HG02981 (cell line): ENCODE results near the gene CCDC102A.

ENCODE experiments used
- ATAC-seq: cut with Tn5 transposase; IDR thresholded peaks from one replicate; pipeline ENCODE4 v1.9.1; 2021; ENCODE audit warnings: mild to moderate bottlenecking, moderate library complexity; ENCODE audit not compliant: unreplicated experiment

Gene CCDC102A

DNA sequence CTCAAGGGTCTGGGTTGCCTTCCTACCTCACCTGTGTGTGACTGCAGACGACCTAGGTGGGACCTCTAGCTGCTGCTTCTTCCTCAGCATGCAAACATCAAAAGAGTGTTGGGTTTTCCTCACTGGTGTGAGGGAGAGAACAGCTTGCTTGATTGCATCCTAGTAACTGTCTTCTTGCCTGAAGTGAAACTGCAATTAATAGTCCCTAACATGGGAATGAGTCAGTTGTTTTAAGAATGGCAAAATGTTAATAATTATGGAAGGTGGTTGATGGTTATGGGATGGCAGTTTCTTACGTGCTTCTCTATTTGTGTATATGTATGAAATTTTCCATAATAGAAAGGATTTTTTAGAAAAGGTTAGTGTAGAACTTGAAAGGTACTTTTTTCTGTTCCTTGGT, 68.0 kb downstream of the CCDC102A start:
- ATAC-seq, result no peak

DNA sequence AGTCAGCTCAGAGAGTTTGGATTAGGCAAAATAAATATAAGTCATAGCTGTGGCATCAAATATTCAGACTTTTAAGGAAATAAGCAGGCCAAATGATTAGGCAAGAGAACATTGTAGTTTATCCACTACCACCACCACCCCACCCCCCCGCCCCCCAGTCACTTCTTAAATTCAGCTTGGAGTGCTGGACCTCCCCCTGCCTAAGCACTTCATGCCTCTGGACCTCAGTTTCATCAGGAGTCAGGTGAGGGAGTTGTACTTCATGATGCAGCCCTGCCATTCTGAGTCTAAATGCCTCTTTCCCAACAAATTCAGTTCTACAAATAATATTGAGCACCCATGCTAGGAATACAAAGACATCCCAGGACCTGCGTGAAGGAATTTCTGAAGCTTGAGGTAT, 71.8 kb downstream of the CCDC102A start:
- ATAC-seq, result no peak

GRCh38 chr16:57462978-57463362, 73.4 kb downstream of the CCDC102A start:
- peak; percentile 4 for ATAC-seq

DNA sequence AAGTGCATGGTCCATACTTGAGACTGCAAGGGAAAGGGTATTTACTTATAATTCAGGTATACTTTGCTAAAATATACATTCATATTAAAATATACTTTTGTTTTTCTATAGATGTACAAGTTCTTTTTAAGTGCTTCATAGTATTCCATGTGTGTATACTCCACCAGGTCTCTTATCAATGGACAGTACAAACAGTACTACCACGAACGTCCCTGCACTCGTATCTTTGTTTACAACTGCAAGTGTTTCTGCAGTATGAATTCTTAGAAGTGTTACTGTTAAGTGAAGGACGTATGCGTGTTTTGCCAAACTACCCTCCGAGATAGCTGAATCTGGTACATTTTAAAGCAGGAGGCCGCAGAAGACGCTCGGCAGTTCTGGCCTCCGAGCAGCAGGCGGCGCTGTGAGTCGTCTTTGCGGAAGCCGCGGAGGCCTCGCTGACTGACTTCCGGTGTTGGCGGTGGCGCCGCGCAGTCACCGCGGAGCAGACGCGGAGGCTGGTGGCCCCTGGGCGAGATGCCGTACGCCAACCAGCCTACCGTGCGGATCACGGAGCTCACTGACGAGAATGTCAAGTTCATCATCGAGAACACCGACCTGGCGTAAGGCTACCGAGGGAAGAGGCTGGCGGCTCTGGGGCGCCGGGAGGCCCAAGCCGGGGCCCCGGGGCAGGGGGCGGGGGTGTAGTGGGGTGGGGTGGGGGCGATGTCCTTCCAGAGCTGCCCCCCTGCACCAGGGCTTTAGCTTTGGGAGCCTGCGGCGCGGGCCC, 74.0 kb downstream of the CCDC102A start, which contains the start of gene POLR2C:
TSS of gene POLR2C (plus strand) at position 471 of the 769 bp plus-strand sequence. CDS start at position 517, 46 bp downstream.
- ATAC-seq, result peak; percentile 92
